OCI-LY1 (cell line): ENCODE data around the gene BCAP31.
"Not testable (repeated sequence)": the region's sequence is repeated elsewhere in the genome, so short reads cannot be mapped to it uniquely, and the experiment has no call there.

Experiments
- H2AFZ ChIP-seq: fragments of 200-600 bp; sonication (generic), shearing (Covaris generic); 2 replicates; pipeline ENCODE4 v1.6.0; 2014; ENCODE audit warnings: antibody characterized with exemption, mild to moderate bottlenecking, low read length
- H3F3A ChIP-seq: fragments of 200-600 bp; sonication (generic), shearing (Covaris generic); 2 replicates; pipeline ENCODE4 v1.6.0; 2014; ENCODE audit warnings: mild to moderate bottlenecking, antibody characterized with exemption, low read length, moderate library complexity; ENCODE audit not compliant: insufficient read depth
- H3K27ac ChIP-seq: fragments of 200-600 bp; sonication (generic); 2 replicates; pipeline ENCODE4 v1.5.1; 2014; ENCODE audit warnings: low read length, mixed run types, mild to moderate bottlenecking, low read depth; ENCODE audit not compliant: poor library complexity, severe bottlenecking
- H3K27me3 ChIP-seq: fragments of 200-600 bp; sonication (generic); 2 replicates; pipeline ENCODE4 v1.6.0; 2014; ENCODE audit warnings: antibody characterized with exemption, mild to moderate bottlenecking, low read length, moderate library complexity; ENCODE audit not compliant: insufficient read depth
- H3K36me3 ChIP-seq: fragments of 200-600 bp; sonication (generic); 2 replicates; pipeline ENCODE4 v1.6.1; 2014; ENCODE audit warnings: mild to moderate bottlenecking, antibody characterized with exemption, low read length, moderate library complexity, mixed read lengths; ENCODE audit not compliant: insufficient read depth
- H3K4me1 ChIP-seq: fragments of 200-600 bp; sonication (generic); 2 replicates; pipeline ENCODE4 v1.5.1; 2014; ENCODE audit warnings: mild to moderate bottlenecking, low read length, moderate library complexity; ENCODE audit not compliant: insufficient read depth, severe bottlenecking
- H3K4me2 ChIP-seq: fragments of 200-600 bp; sonication (generic), shearing (Covaris generic); 2 replicates; pipeline ENCODE4 v1.6.1; 2014; ENCODE audit warnings: low read length
- H3K4me3 ChIP-seq: fragments of 200-600 bp; sonication (generic); 2 replicates; pipeline ENCODE4 v1.5.1; 2014; ENCODE audit warnings: low read length, low read depth, mild to moderate bottlenecking, mixed read lengths; ENCODE audit not compliant: poor library complexity, severe bottlenecking
- H3K79me2 ChIP-seq: fragments of 200-600 bp; shearing (Covaris generic); 2 replicates; pipeline ENCODE4 v1.6.1; 2016; ENCODE audit warnings: mixed run types, low read length, mixed read lengths; ENCODE audit not compliant: insufficient read depth
- H3K9ac ChIP-seq: fragments of 200-600 bp; sonication (generic), shearing (Covaris generic); 2 replicates; pipeline ENCODE4 v1.6.1; 2014; ENCODE audit warnings: mild to moderate bottlenecking, low read length, mixed read lengths
- H3K9me2 ChIP-seq: fragments of 200-600 bp; sonication (generic), shearing (Covaris generic); 2 replicates; pipeline ENCODE4 v1.6.1; 2014; ENCODE audit warnings: low read depth, mild to moderate bottlenecking, low read length, mixed read lengths
- H3K9me3 ChIP-seq: fragments of 200-600 bp; shearing (Covaris generic); 2 replicates; pipeline ENCODE4 v1.6.1; 2014; ENCODE audit warnings: low read length, mixed read lengths
- H4K20me1 ChIP-seq: fragments of 200-600 bp; sonication (generic), shearing (Covaris generic); 2 replicates; pipeline ENCODE4 v1.6.0; 2016; ENCODE audit warnings: mild to moderate bottlenecking, low read length; ENCODE audit not compliant: insufficient read depth
- CTCF ChIP-seq: fragments of 200-600 bp; sonication (generic), shearing (Covaris generic); IDR thresholded peaks from 2 replicates; pipeline ENCODE4 v1.5.1; 2017; ENCODE audit warnings: mild to moderate bottlenecking, antibody characterized with exemption, low read length, moderate library complexity, mixed read lengths

The BCAP31 gene

GRCh38 chrX:153744210-153745066 is 20.3 kb upstream of the BCAP31 start:
- Histone ChIP-seq H2AFZ (no peak overlapping the region), H3F3A (no peaks in the 10 kb centered on the region), H3K9me2 (no peaks in the 10 kb centered on the region), H3K4me3 (no peak overlapping the region), H4K20me1 (no peaks in the 10 kb centered on the region), H3K4me1 (no peaks in the 10 kb centered on the region), H3K36me3 (no peaks in the 10 kb centered on the region), H3K4me2 (no peak overlapping the region), H3K9ac (no peak overlapping the region), H3K27ac (no peak overlapping the region), H3K79me2 (no peaks in the 10 kb centered on the region), H3K27me3 (no peaks in the 10 kb centered on the region), H3K9me3 (no peaks in the 10 kb centered on the region)
- no peak for TF ChIP-seq CTCF

GRCh38 chrX:153743468-153744209 is 19.5 kb upstream of the BCAP31 start:
- not testable (repeated sequence) for H3K27ac ChIP-seq, H3F3A ChIP-seq, H3K4me1 ChIP-seq, H3K27me3 ChIP-seq, H3K4me3 ChIP-seq, H3K9me2 ChIP-seq, H3K79me2 ChIP-seq, H3K9me3 ChIP-seq, H3K4me2 ChIP-seq, H3K36me3 ChIP-seq, H4K20me1 ChIP-seq, H2AFZ ChIP-seq, H3K9ac ChIP-seq

GRCh38 chrX:153742796-153743467 is 18.7 kb upstream of the BCAP31 start:
- H3K79me2 ChIP-seq, H3K27me3 ChIP-seq, H3K27ac ChIP-seq, H3K36me3 ChIP-seq, H3F3A ChIP-seq, H3K9me2 ChIP-seq, H3K4me1 ChIP-seq, H3K4me3 ChIP-seq, H4K20me1 ChIP-seq, H3K9ac ChIP-seq, H2AFZ ChIP-seq, H3K9me3 ChIP-seq, H3K4me2 ChIP-seq: not testable (repeated sequence)

- H3K9ac ChIP-seq, H3K79me2 ChIP-seq, H3K9me3 ChIP-seq, H3K4me3 ChIP-seq, H3F3A ChIP-seq, H4K20me1 ChIP-seq, H3K36me3 ChIP-seq, H2AFZ ChIP-seq, H3K4me2 ChIP-seq, H3K27ac ChIP-seq, H3K27me3 ChIP-seq, H3K9me2 ChIP-seq, H3K4me1 ChIP-seq: not testable (repeated sequence)
Observed at GRCh38 chrX:153742111-153742510, 17.9 kb upstream of the BCAP31 start.
